Measurements from ENCODE around the gene PRR36. TPM values are rescaled to one million over a fixed set of nuclear protein-coding genes. Genes with fewer than 3 reads are reported as not detected.

Gene PRR36
- total RNA-seq, 1 experiment from 2014 or later, result 12.9 TPM

GRCh38 chr19:7870571-7871436 is 3.4 kb downstream of the PRR36 start:
- Histone ChIP-seq H3K4me3 (peak overlapping the region; percentile 54; the same call in 1 of the 2 replicates), H3K27ac (peak overlapping the region; percentile 71), H4K20me1 (ENCODE audit: insufficient read depth) (no peaks in the 10 kb centered on the region), H3K79me2 (ENCODE audit: low read depth) (no peaks in the 10 kb centered on the region), H3K4me1 (replicated peaks; ENCODE audit: insufficient read depth) (peaks cover 29% of the 10 kb centered on the region), H3K27me3 (ENCODE audit: insufficient read depth, low read depth) (no peaks in the 10 kb centered on the region), H3K36me3 (ENCODE audit: low read depth) (no peaks in the 10 kb centered on the region), H3K9me3 (ENCODE audit: insufficient read depth, low read depth) (no peaks in the 10 kb centered on the region), H3K4me2 (peak overlapping the region; percentile 84), H3K9me2 (ENCODE audit: insufficient read depth) (no peaks in the 10 kb centered on the region), H2AFZ (no peak overlapping the region), H3F3A (ENCODE audit: insufficient read depth, low read depth) (peaks cover 41% of the 10 kb centered on the region)
- intact Hi-C loops (cut with micrococcal nuclease; ENCODE audit: unreplicated experiment), result loop anchor here (2.0 kb wide), 1 partner anchor 50 kb away; the partner anchor contains the start of gene SNAPC2
- DNase-seq, result peak; percentile 91 to 92
- TF ChIP-seq EZH2 (IDR thresholded peaks at IDR 0.05; ENCODE audit: low read depth), result no peak
- CTCF ChIA-PET, result interaction anchor here (0.7 kb wide), 1 partner anchor 9 kb away, joined by 4 read pairs; no protein-coding TSS in a partner anchor
- POLR2A ChIA-PET (ENCODE audit: unreplicated experiment), result interaction anchor here (0.6 to 0.8 kb wide), 3 partner anchors 331 to 720 kb away, joined by 7 to 32 read pairs (median 18); no protein-coding TSS in a partner anchor
- BruUV-seq (replicated peaks), result TSS peak; percentile 18

- Histone ChIP-seq H3F3A (ENCODE audit: insufficient read depth, low read depth) (peaks cover 45% of the 10 kb centered on the region), H3K9me3 (ENCODE audit: insufficient read depth, low read depth) (no peaks in the 10 kb centered on the region), H3K36me3 (ENCODE audit: low read depth) (no peaks in the 10 kb centered on the region), H3K27ac (peak overlapping the region; percentile 33; the same call in 1 of the 2 replicates), H4K20me1 (ENCODE audit: insufficient read depth) (no peaks in the 10 kb centered on the region), H3K9me2 (ENCODE audit: insufficient read depth) (no peaks in the 10 kb centered on the region), H3K4me2 (peak overlapping the region; percentile 85), H2AFZ (peak overlapping the region; percentile 75), H3K4me3 (peak overlapping the region; percentile 70), H3K4me1 (replicated peaks; ENCODE audit: insufficient read depth) (peaks cover 28% of the 10 kb centered on the region), H3K79me2 (ENCODE audit: low read depth) (no peaks in the 10 kb centered on the region), H3K27me3 (ENCODE audit: insufficient read depth, low read depth) (no peaks in the 10 kb centered on the region)
- no TSS peak for BruUV-seq (replicated peaks)
- no peak for TF ChIP-seq CTCF (conservative IDR thresholded peaks at IDR 0.05)
- no peak for TF ChIP-seq EZH2 (IDR thresholded peaks at IDR 0.05; ENCODE audit: low read depth)
- CTCF ChIA-PET, result interaction anchor here (0.6 to 2.0 kb wide), 4 partner anchors 20 to 74 kb away, joined by 3 to 20 read pairs (median 10); partner anchors contain the start of genes MAP2K7, SNAPC2 and TIMM44
- POLR2A ChIA-PET (ENCODE audit: unreplicated experiment), result interaction anchor here (0.6 to 1.2 kb wide), 5 partner anchors 11 to 685 kb away, joined by 3 to 13 read pairs (median 4); partner anchors contain the start of gene SNAPC2
- intact Hi-C loops (cut with micrococcal nuclease; ENCODE audit: unreplicated experiment), result loop anchor here (2.0 kb wide), 2 partner anchors 19 to 51 kb away; partner anchors contain the start of genes LRRC8E and SNAPC2
- peak; percentile 85 to 86 for DNase-seq
Observed at GRCh38 chr19:7869910-7870511, 4.2 kb downstream of the PRR36 start.

GRCh38 chr19:7869453-7869909 is 4.7 kb downstream of the PRR36 start:
- DNase-seq, result peak; percentile 63 to 89
- Histone ChIP-seq H2AFZ (peak overlapping the region; percentile 75), H3K27ac (peak overlapping the region; percentile 33; the same call in 1 of the 2 replicates), H3K27me3 (ENCODE audit: insufficient read depth, low read depth) (no peaks in the 10 kb centered on the region), H3K79me2 (ENCODE audit: low read depth) (no peaks in the 10 kb centered on the region), H3F3A (ENCODE audit: insufficient read depth, low read depth) (peaks cover 49% of the 10 kb centered on the region), H3K9me2 (ENCODE audit: insufficient read depth) (no peaks in the 10 kb centered on the region), H3K36me3 (ENCODE audit: low read depth) (no peaks in the 10 kb centered on the region), H3K4me2 (peak overlapping the region; percentile 85), H3K9me3 (ENCODE audit: insufficient read depth, low read depth) (no peaks in the 10 kb centered on the region), H4K20me1 (ENCODE audit: insufficient read depth) (no peaks in the 10 kb centered on the region), H3K4me1 (replicated peaks; ENCODE audit: insufficient read depth) (peaks cover 26% of the 10 kb centered on the region), H3K4me3 (peak overlapping the region; percentile 70)
- intact Hi-C loops (cut with micrococcal nuclease; ENCODE audit: unreplicated experiment), result loop anchor here (2.0 kb wide), 1 partner anchor 19 kb away; the partner anchor contains the start of gene LRRC8E
- TF ChIP-seq EZH2 (IDR thresholded peaks at IDR 0.05; ENCODE audit: low read depth) (no peak), CTCF (conservative IDR thresholded peaks at IDR 0.05) (peak; percentile 48; the same call in 1 of the 2 replicates)
- POLR2A ChIA-PET (ENCODE audit: unreplicated experiment), result interaction anchor here (0.6 to 1.2 kb wide), 8 partner anchors 11 to 685 kb away, joined by 3 to 13 read pairs (median 4); partner anchors contain the start of genes MAP2K7, RAB11B and SNAPC2
- CTCF ChIA-PET, result interaction anchor here (0.6 to 2.0 kb wide), 5 partner anchors 20 to 396 kb away, joined by 3 to 20 read pairs (median 10); partner anchors contain the start of genes MAP2K7, SNAPC2 and TIMM44
- BruUV-seq (replicated peaks), result no TSS peak
